Nasal cavity respiratory epithelium epithelial cell of viscerocranial mucosa (primary cell): Measurements from ENCODE around the gene TMEM35B. TPM values are rescaled to one million over a fixed set of nuclear protein-coding genes. Genes with fewer than 3 reads are reported as not detected.

Experiments
- total RNA-seq: library from RNA; depleted of rRNA; stranded (reverse); fragments of >200 nt; gene quantifications from 2 replicates; pipeline ENCODE4 v1.2.3, GENCODE V29; 2014

Gene TMEM35B
- 4.1 and 12.9 TPM in 2 replicates for total RNA-seq

GRCh38 chr1:34984793-34985608 is at the start of gene TMEM35B:
TSS of gene TMEM35B (minus strand) at chr1:34985347. CDS start at chr1:34985305, 42 bp downstream.

Other genes starting within 250 kb of the TMEM35B start
- 54.4 and 77.9 TPM in 2 replicates for gene GJB5, start 230.3 kb downstream of the TMEM35B start, total RNA-seq
- 12.3 and 17.4 TPM in 2 replicates for gene GJB4, start 225.6 kb downstream of the TMEM35B start, total RNA-seq
- gene GJB3, start 204.1 kb downstream of the TMEM35B start, total RNA-seq = 113 and 120 TPM in 2 replicates
- not detected in 2 replicates for gene GJA4, start 192.3 kb downstream of the TMEM35B start, total RNA-seq
- 23.2 and 27.6 TPM in 2 replicates for gene SMIM12, start 125.6 kb downstream of the TMEM35B start, total RNA-seq
- gene DLGAP3, start 55.7 kb downstream of the TMEM35B start, total RNA-seq = under 0.01 TPM in 1 of 2 replicates, not detected in the other
- gene ZMYM6, start 46.6 kb upstream of the TMEM35B start, total RNA-seq = 17.8 and 21.4 TPM in 2 replicates
- 32.5 and 34.9 TPM in 2 replicates for gene ZMYM1, start 94.0 kb upstream of the TMEM35B start, total RNA-seq
- gene SFPQ, start 207.8 kb upstream of the TMEM35B start, total RNA-seq = 140 and 236 TPM in 2 replicates